PC-9 (cell line): ENCODE measurements around the gene ELN. TPM values are rescaled to one million over a fixed set of nuclear protein-coding genes. Genes with fewer than 3 reads are reported as not detected.

Source experiments
- BruUV-seq: library from RNA; stranded (reverse); fragments of 400-500 nt; replicated peaks from 2 replicates; lab custom pipeline; 2021; lab: Mats Ljungman, UMichigan
- CTCF ChIA-PET: fragments of 300-600 bp; sonication (Branson Sonifier 250); formaldehyde crosslinking; loops from one replicate; lab custom pipeline; 2022; ENCODE audit warnings: antibody characterized with exemption; lab: Charles Lee
- POLR2A ChIA-PET: fragments of 300-600 bp; sonication (Branson Sonifier 250); formaldehyde crosslinking; loops from one replicate; lab custom pipeline; 2022; ENCODE audit warnings: antibody characterized with exemption; ENCODE audit not compliant: unreplicated experiment; lab: Charles Lee
- DNase-seq, 2 experiments: peaks; one replicate each; pipeline versions ENCODE4 v3.0.0 to v3.0.0-alpha.2; 2015 to 2022; ENCODE audit warnings: mixed read lengths in 1 of 2
- H2AFZ ChIP-seq: fragments of 200-600 bp; sonication (generic); 2 replicates; pipeline ENCODE4 v1.8.1; 2017; ENCODE audit warnings: antibody characterized with exemption
- H3F3A ChIP-seq: fragments of 200-600 bp; sonication (generic); 2 replicates; pipeline ENCODE4 v1.8.1; 2017; ENCODE audit warnings: antibody characterized with exemption, mild to moderate bottlenecking, low read depth; ENCODE audit not compliant: insufficient read depth
- H3K27ac ChIP-seq: fragments of 200-600 bp; sonication (generic); 2 replicates; pipeline ENCODE4 v1.6.1; 2016; ENCODE audit warnings: mixed run types
- H3K27me3 ChIP-seq: fragments of 200-600 bp; sonication (generic); 2 replicates; pipeline ENCODE4 v1.6.1; 2016; ENCODE audit warnings: low read depth, mixed run types; ENCODE audit not compliant: insufficient read depth
- H3K36me3 ChIP-seq: fragments of 200-600 bp; sonication (generic); 2 replicates; pipeline ENCODE4 v1.6.1; 2016; ENCODE audit warnings: low read depth, mixed run types
- H3K4me1 ChIP-seq: fragments of 200-600 bp; sonication (generic); replicated peaks from 2 replicates; pipeline ENCODE4 v1.6.1; 2016; ENCODE audit warnings: mixed run types; ENCODE audit not compliant: insufficient read depth
- H3K4me2 ChIP-seq: fragments of 200-600 bp; sonication (generic); 2 replicates; pipeline ENCODE4 v1.6.1; 2017; ENCODE audit warnings: mixed run types
- H3K4me3 ChIP-seq: fragments of 200-600 bp; sonication (generic); 2 replicates; pipeline ENCODE4 v1.6.1; 2016; ENCODE audit warnings: mixed run types
- H3K79me2 ChIP-seq: fragments of 200-600 bp; sonication (generic); 2 replicates; pipeline ENCODE4 v1.6.1; 2017; ENCODE audit warnings: low read depth, mixed run types
- H3K9me2 ChIP-seq: fragments of 200-600 bp; sonication (generic); 2 replicates; pipeline ENCODE4 v1.8.1; 2017; ENCODE audit warnings: mild to moderate bottlenecking; ENCODE audit not compliant: insufficient read depth
- H3K9me3 ChIP-seq: fragments of 200-600 bp; sonication (generic); 2 replicates; pipeline ENCODE4 v1.8.1; 2016; ENCODE audit warnings: low read depth; ENCODE audit not compliant: insufficient read depth
- H4K20me1 ChIP-seq: fragments of 200-600 bp; sonication (generic); 2 replicates; pipeline ENCODE4 v1.8.1; 2017; ENCODE audit not compliant: insufficient read depth
- EZH2 ChIP-seq: fragments of 200-600 bp; sonication (generic); IDR thresholded peaks from 2 replicates; pipeline ENCODE4 v1.8.0; 2017; ENCODE audit warnings: antibody characterized with exemption, low read depth
- intact Hi-C: fragments of 100-400 bp; cut with micrococcal nuclease; formaldehyde crosslinking; loops from one replicate; pipeline ENCODE4 v1.10.0; 2022; ENCODE audit not compliant: unreplicated experiment
- total RNA-seq: library from RNA; stranded (reverse); gene quantifications from 2 replicates; pipeline ENCODE4 v1.2.3, GENCODE V29; 2021
- TF ChIP-seq, protein P1 (sequence below): fragments of 200-600 bp; sonication (generic); conservative IDR thresholded peaks from 2 replicates; pipeline ENCODE4 v1.6.1; 2017; ENCODE audit warnings: mixed run types, antibody characterized with exemption, mild to moderate bottlenecking, moderate library complexity

Gene ELN
- total RNA-seq, 1 experiment from 2014 or later, result 0.11 TPM

DNA sequence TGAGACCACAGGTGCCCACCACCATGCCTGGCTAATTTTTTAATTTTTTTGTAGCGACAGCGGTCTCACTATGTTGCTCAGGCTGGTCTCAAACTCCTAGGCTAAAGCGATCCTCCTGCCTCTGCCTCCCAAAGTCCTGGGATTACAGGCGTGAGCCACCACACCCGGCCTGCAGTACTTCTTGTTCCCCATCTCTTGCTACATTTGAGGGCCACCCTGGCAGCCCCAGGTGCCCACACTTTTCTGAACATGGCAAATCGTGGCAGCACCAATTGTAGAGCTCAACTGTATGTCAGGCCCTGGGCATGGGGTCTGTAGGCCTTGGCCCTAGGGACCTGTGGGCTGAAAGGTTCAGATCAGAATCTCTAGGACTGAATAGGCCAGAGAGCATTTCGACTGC is 30.5 kb downstream of the ELN start:
- no TSS peak for BruUV-seq

DNA sequence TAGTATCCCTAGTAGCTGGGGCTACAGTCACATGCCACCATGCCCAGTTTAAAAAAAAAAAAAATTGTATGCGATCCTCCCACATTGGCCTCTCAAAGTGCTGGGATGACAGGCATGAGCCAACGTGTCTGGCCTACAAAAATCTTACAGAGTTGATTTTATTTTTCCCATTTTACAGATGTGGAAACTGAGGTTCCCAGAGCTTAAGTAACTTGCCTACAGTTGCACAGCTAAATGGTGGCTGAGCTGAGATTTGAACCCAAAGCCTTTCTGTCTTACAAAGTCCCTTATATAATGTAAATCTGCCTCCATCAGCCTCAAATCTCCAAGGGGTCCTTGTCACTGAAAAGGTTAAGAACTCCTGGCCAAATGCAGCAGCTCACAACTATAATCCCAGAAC is 31.1 kb downstream of the ELN start:
- Histone ChIP-seq H3K9me2 (no peaks in the 10 kb centered on the region), H3F3A (peaks cover 6% of the 10 kb centered on the region; the same call in 1 of the 2 replicates), H3K4me2 (no peak overlapping the region), H3K27me3 (peaks cover 5% of the 10 kb centered on the region; the same call in 1 of the 2 replicates), H4K20me1 (no peaks in the 10 kb centered on the region), H3K9me3 (no peaks in the 10 kb centered on the region), H3K27ac (no peak overlapping the region), H3K4me3 (no peak overlapping the region), H3K4me1 (peaks cover 17% of the 10 kb centered on the region), H2AFZ (no peak overlapping the region), H3K36me3 (no peaks in the 10 kb centered on the region), H3K79me2 (no peaks in the 10 kb centered on the region)
- TF ChIP-seq, protein P1, sequence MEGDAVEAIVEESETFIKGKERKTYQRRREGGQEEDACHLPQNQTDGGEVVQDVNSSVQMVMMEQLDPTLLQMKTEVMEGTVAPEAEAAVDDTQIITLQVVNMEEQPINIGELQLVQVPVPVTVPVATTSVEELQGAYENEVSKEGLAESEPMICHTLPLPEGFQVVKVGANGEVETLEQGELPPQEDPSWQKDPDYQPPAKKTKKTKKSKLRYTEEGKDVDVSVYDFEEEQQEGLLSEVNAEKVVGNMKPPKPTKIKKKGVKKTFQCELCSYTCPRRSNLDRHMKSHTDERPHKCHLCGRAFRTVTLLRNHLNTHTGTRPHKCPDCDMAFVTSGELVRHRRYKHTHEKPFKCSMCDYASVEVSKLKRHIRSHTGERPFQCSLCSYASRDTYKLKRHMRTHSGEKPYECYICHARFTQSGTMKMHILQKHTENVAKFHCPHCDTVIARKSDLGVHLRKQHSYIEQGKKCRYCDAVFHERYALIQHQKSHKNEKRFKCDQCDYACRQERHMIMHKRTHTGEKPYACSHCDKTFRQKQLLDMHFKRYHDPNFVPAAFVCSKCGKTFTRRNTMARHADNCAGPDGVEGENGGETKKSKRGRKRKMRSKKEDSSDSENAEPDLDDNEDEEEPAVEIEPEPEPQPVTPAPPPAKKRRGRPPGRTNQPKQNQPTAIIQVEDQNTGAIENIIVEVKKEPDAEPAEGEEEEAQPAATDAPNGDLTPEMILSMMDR, result no peak
- no peak for TF ChIP-seq EZH2
- no TSS peak for BruUV-seq
- CTCF ChIA-PET, result interaction anchor here (0.5 to 0.7 kb wide), 8 partner anchors 9 to 483 kb away, joined by 3 to 6 read pairs (median 4); no protein-coding TSS in a partner anchor
- POLR2A ChIA-PET, result interaction anchor here (0.6 to 0.7 kb wide), 4 partner anchors 20 to 627 kb away, joined by 5 to 12 read pairs (median 8); no protein-coding TSS in a partner anchor
- no peak for DNase-seq
- intact Hi-C loops, result no loop called here

More for the DNA sequence above, 30.5 kb downstream of the ELN start:
- Histone ChIP-seq H3K27me3 (peaks cover 10% of the 10 kb centered on the region; the same call in 1 of the 2 replicates), H3F3A (peaks cover 6% of the 10 kb centered on the region; the same call in 1 of the 2 replicates), H3K79me2 (no peaks in the 10 kb centered on the region), H3K9me3 (no peaks in the 10 kb centered on the region), H3K27ac (no peak overlapping the region), H3K4me2 (no peak overlapping the region), H3K4me3 (no peak overlapping the region), H3K36me3 (no peaks in the 10 kb centered on the region), H3K4me1 (peaks cover 17% of the 10 kb centered on the region), H4K20me1 (no peaks in the 10 kb centered on the region), H2AFZ (no peak overlapping the region), H3K9me2 (no peaks in the 10 kb centered on the region)
- TF ChIP-seq, protein P1, result no peak
- TF ChIP-seq EZH2, result no peak
- no peak for DNase-seq
- ChIA-PET CTCF (interaction anchor here (0.5 to 0.7 kb wide), 3 partner anchors 10 to 328 kb away, joined by 4 to 7 read pairs (median 4); no protein-coding TSS in a partner anchor), POLR2A (interaction anchor here (0.6 kb wide), 1 partner anchor 117 kb away, joined by 3 read pairs; no protein-coding TSS in a partner anchor)
- intact Hi-C loops, result no loop called here

DNA sequence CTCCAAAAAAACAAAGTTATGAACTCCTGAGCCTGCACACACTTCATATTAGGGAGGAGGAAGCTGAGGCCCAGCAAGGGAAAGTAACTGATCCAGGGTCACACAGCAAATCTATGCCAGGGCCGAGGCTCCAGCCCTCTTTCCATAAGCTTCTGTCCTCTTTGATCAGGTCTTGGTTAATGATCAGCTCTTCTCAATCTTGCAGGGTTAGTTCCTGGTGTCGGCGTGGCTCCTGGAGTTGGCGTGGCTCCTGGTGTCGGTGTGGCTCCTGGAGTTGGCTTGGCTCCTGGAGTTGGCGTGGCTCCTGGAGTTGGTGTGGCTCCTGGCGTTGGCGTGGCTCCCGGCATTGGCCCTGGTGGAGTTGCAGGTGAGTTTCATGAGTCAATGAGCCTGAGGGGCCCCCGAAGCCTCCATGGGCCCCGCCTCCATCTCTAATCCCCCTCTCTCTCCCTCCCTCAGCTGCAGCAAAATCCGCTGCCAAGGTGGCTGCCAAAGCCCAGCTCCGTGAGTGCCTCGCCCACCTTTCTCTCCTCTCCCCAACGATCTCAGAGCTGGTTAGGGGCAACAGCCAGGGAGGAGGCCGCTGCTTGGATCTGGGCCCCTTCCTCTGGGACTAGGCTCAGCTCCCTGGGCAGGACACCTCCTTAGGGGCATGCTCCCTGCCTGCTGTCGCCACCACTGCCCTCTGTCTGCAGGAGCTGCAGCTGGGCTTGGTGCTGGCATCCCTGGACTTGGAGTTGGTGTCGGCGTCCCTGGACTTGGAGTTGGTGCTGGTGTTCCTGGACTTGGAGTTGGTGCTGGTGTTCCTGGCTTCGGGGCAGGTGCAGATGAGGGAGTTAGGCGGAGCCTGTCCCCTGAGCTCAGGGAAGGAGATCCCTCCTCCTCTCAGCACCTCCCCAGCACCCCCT is 32.0 kb downstream of the ELN start:
- no peaks in the 10 kb centered on the region for H4K20me1 ChIP-seq
- BruUV-seq, result no TSS peak
- CTCF ChIA-PET, result interaction anchor here (0.5 to 0.7 kb wide), 8 partner anchors 63 to 484 kb away, joined by 3 to 6 read pairs (median 4); partner anchors contain the start of gene LAT2
- no peak overlapping the region for H3K4me3 ChIP-seq
- H3K9me3 ChIP-seq, result no peaks in the 10 kb centered on the region
- no peak overlapping the region for H3K27ac ChIP-seq
- no peak overlapping the region for H2AFZ ChIP-seq
- peaks cover 5% of the 10 kb centered on the region; the same call in 1 of the 2 replicates for H3K27me3 ChIP-seq
- TF ChIP-seq, protein P1, result no peak
- TF ChIP-seq EZH2, result no peak
- POLR2A ChIA-PET, result interaction anchor here (0.6 to 0.7 kb wide), 6 partner anchors 19 to 628 kb away, joined by 3 to 12 read pairs (median 6); no protein-coding TSS in a partner anchor
- H3K4me2 ChIP-seq, result peak overlapping the region; percentile 68
- H3F3A ChIP-seq, result peaks cover 6% of the 10 kb centered on the region; the same call in 1 of the 2 replicates
- intact Hi-C loops, result no loop called here
- H3K36me3 ChIP-seq, result no peaks in the 10 kb centered on the region
- H3K79me2 ChIP-seq, result no peaks in the 10 kb centered on the region
- H3K4me1 ChIP-seq, result peaks cover 17% of the 10 kb centered on the region
- peak; percentile 76 to 95 for DNase-seq
- no peaks in the 10 kb centered on the region for H3K9me2 ChIP-seq
